ENCODE measurements around the gene AR. TPM values are rescaled to one million over a fixed set of nuclear protein-coding genes. Genes with fewer than 3 reads are reported as not detected.

AR gene
- total RNA-seq, 1 experiment from 2014 or later: not detected

GRCh38 chrX:67583171-67583570, 39.4 kb downstream of the AR start:
- CTCF ChIA-PET: no interaction called here
- no peak for DNase-seq
- no peak overlapping the region for H3K27ac ChIP-seq (ENCODE audit: low read length)
- no peak overlapping the region for H3K4me3 ChIP-seq (ENCODE audit: low read length)
- H3K9me3 ChIP-seq (ENCODE audit: low read length): no peaks in the 10 kb centered on the region
- H3K4me2 ChIP-seq (ENCODE audit: low read length): no peak overlapping the region
- H3K27me3 ChIP-seq (ENCODE audit: low read length): no peaks in the 10 kb centered on the region
- no peak overlapping the region for H2AFZ ChIP-seq (ENCODE audit: low read length)
- BruUV-seq (replicated peaks): no TSS peak
- POLR2A ChIA-PET (ENCODE audit: unreplicated experiment): no interaction called here
- no peaks in the 10 kb centered on the region for H3K79me2 ChIP-seq (ENCODE audit: low read length)
- no peaks in the 10 kb centered on the region for H3K36me3 ChIP-seq (ENCODE audit: low read depth, low read length)
- no peaks in the 10 kb centered on the region for H3K9me2 ChIP-seq (replicated peaks; ENCODE audit: low read length)
- TF ChIP-seq EZH2phosphoT487 (IDR thresholded peaks at IDR 0.05; ENCODE audit: borderline replicate concordance, low read length) (no peak), CTCF (conservative IDR thresholded peaks at IDR 0.05; ENCODE audit: low read depth, low read length) (no peak), EZH2 (IDR thresholded peaks at IDR 0.05; ENCODE audit: low read length, unreplicated experiment) (no peak)
- intact Hi-C loops (cut with micrococcal nuclease): no loop called here
- no peaks in the 10 kb centered on the region for H3K4me1 ChIP-seq (ENCODE audit: insufficient read depth, low read length)
- no peaks in the 10 kb centered on the region for H3F3A ChIP-seq (ENCODE audit: low read length, unreplicated experiment)
- no peak for ATAC-seq
- H4K20me1 ChIP-seq (ENCODE audit: low read length): no peaks in the 10 kb centered on the region
- H3K9ac ChIP-seq (ENCODE audit: low read length): no peak overlapping the region

- no peaks in the 10 kb centered on the region for H3K36me3 ChIP-seq (ENCODE audit: low read depth, low read length)
- H3K4me1 ChIP-seq (ENCODE audit: insufficient read depth, low read length): no peaks in the 10 kb centered on the region
- no peaks in the 10 kb centered on the region for H3K9me3 ChIP-seq (ENCODE audit: low read length)
- POLR2A ChIA-PET (ENCODE audit: unreplicated experiment): no interaction called here
- no peak for TF ChIP-seq EZH2phosphoT487 (IDR thresholded peaks at IDR 0.05; ENCODE audit: borderline replicate concordance, low read length)
- no peak for TF ChIP-seq CTCF (conservative IDR thresholded peaks at IDR 0.05; ENCODE audit: low read depth, low read length)
- no peak for TF ChIP-seq EZH2 (IDR thresholded peaks at IDR 0.05; ENCODE audit: low read length, unreplicated experiment)
- ATAC-seq: no peak
- H3K4me3 ChIP-seq (ENCODE audit: low read length): no peak overlapping the region
- no peaks in the 10 kb centered on the region for H3K27me3 ChIP-seq (ENCODE audit: low read length)
- no TSS peak for BruUV-seq (replicated peaks)
- no peaks in the 10 kb centered on the region for H3K9me2 ChIP-seq (replicated peaks; ENCODE audit: low read length)
- H3K4me2 ChIP-seq (ENCODE audit: low read length): no peak overlapping the region
- no peaks in the 10 kb centered on the region for H4K20me1 ChIP-seq (ENCODE audit: low read length)
- H3K9ac ChIP-seq (ENCODE audit: low read length): no peak overlapping the region
- no peak for DNase-seq
- H3K79me2 ChIP-seq (ENCODE audit: low read length): no peaks in the 10 kb centered on the region
- no peak overlapping the region for H3K27ac ChIP-seq (ENCODE audit: low read length)
- H2AFZ ChIP-seq (ENCODE audit: low read length): no peak overlapping the region
- CTCF ChIA-PET: no interaction called here
- no peaks in the 10 kb centered on the region for H3F3A ChIP-seq (ENCODE audit: low read length, unreplicated experiment)
- intact Hi-C loops (cut with micrococcal nuclease): no loop called here
Observed at GRCh38 chrX:67585401-67585800, 41.6 kb downstream of the AR start.

- Histone ChIP-seq H3K9ac (ENCODE audit: low read length) (no peak overlapping the region), H3K4me1 (ENCODE audit: insufficient read depth, low read length) (no peaks in the 10 kb centered on the region), H3K9me2 (replicated peaks; ENCODE audit: low read length) (no peaks in the 10 kb centered on the region), H2AFZ (ENCODE audit: low read length) (no peak overlapping the region), H3K27ac (ENCODE audit: low read length) (no peak overlapping the region), H3K79me2 (ENCODE audit: low read length) (no peaks in the 10 kb centered on the region), H3K27me3 (ENCODE audit: low read length) (no peaks in the 10 kb centered on the region), H3K4me3 (ENCODE audit: low read length) (no peak overlapping the region), H4K20me1 (ENCODE audit: low read length) (no peaks in the 10 kb centered on the region), H3F3A (ENCODE audit: low read length, unreplicated experiment) (no peaks in the 10 kb centered on the region), H3K9me3 (ENCODE audit: low read length) (no peaks in the 10 kb centered on the region), H3K4me2 (ENCODE audit: low read length) (no peak overlapping the region), H3K36me3 (ENCODE audit: low read depth, low read length) (no peaks in the 10 kb centered on the region)
- ChIA-PET POLR2A (ENCODE audit: unreplicated experiment) (no interaction called here), CTCF (no interaction called here)
- TF ChIP-seq EZH2phosphoT487 (IDR thresholded peaks at IDR 0.05; ENCODE audit: borderline replicate concordance, low read length): no peak
- intact Hi-C loops (cut with micrococcal nuclease): no loop called here
- DNase-seq (no peak), ATAC-seq (no peak)
- BruUV-seq (replicated peaks): no TSS peak
Observed at GRCh38 chrX:67587946-67588624, 44.3 kb downstream of the AR start.
